Measurements from ENCODE around the gene TTYH1. TPM values are rescaled to one million over a fixed set of nuclear protein-coding genes. Genes with fewer than 3 reads are reported as not detected.

Gene TTYH1
- total RNA-seq, 1 donor from 2014 or later: 207 TPM

- peak overlapping the region; percentile 82 for H3K4me3 Mint-ChIP-seq
- peaks cover 10% of the 10 kb centered on the region for H3K4me1 Mint-ChIP-seq
- H3K9me3 Mint-ChIP-seq: no peaks in the 10 kb centered on the region
- peaks cover 11% of the 10 kb centered on the region for H3K27me3 Mint-ChIP-seq (ENCODE audit: low read depth)
- H3K27ac Mint-ChIP-seq (ENCODE audit: unreplicated experiment): no peak overlapping the region
- DNase-seq (ENCODE audit: low read depth, low spot score): no peak
- H3K36me3 Mint-ChIP-seq (ENCODE audit: low read depth): peaks cover 8% of the 10 kb centered on the region
- TF ChIP-seq, protein P1, sequence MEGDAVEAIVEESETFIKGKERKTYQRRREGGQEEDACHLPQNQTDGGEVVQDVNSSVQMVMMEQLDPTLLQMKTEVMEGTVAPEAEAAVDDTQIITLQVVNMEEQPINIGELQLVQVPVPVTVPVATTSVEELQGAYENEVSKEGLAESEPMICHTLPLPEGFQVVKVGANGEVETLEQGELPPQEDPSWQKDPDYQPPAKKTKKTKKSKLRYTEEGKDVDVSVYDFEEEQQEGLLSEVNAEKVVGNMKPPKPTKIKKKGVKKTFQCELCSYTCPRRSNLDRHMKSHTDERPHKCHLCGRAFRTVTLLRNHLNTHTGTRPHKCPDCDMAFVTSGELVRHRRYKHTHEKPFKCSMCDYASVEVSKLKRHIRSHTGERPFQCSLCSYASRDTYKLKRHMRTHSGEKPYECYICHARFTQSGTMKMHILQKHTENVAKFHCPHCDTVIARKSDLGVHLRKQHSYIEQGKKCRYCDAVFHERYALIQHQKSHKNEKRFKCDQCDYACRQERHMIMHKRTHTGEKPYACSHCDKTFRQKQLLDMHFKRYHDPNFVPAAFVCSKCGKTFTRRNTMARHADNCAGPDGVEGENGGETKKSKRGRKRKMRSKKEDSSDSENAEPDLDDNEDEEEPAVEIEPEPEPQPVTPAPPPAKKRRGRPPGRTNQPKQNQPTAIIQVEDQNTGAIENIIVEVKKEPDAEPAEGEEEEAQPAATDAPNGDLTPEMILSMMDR (conservative IDR thresholded peaks at IDR 0.05): no peak
These were observed 44.3 kb downstream of the TTYH1 start for GRCh38 chr19:54459282-54460229.

DNA sequence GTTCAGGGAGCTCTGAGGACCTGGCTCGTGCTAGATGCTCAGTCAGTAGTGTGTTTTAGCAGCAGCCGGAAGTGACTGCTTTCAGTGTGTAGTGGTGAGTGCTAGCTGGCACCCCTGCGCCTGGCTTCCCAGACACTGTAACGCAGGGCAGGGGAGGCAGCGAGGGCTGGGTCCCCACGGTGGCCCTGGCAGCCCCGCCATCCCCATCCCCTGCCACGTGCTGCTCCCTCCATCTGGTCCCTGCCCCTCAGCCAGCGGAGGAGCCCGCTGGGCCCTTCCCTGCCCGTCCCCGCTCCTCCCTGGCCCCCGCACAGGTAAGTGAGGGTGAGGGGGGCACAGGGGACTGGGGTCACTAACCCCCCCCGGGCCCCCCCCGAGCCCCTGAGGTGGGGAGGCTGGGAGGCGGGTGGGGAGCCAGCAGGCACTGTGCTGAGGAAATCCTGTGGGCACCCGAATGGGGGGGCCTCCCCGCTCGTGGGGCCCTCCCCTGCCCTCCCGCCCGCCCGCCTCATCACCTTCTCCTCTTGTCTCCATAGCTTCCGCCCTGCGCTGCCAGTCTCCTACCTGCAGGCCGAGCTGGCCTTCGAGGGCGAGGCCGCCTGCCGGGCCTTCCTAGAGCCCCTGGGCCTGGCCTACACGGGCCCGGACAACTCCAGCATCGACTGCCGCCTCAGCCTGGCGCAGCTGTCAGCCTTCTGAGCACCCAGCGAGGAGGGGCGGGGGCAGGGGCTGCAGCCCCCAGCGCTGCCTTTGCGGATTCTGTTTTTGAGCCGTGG is 45.2 kb downstream of the TTYH1 start:
- peaks cover 14% of the 10 kb centered on the region for H3K27me3 Mint-ChIP-seq (ENCODE audit: low read depth)
- peak overlapping the region; percentile 82 for H3K4me3 Mint-ChIP-seq
- TF ChIP-seq, protein P1 (conservative IDR thresholded peaks at IDR 0.05): no peak
- no peaks in the 10 kb centered on the region for H3K9me3 Mint-ChIP-seq
- H3K36me3 Mint-ChIP-seq (ENCODE audit: low read depth): peaks cover 8% of the 10 kb centered on the region
- peaks cover 10% of the 10 kb centered on the region for H3K4me1 Mint-ChIP-seq
- H3K27ac Mint-ChIP-seq (ENCODE audit: unreplicated experiment): no peak overlapping the region
- no peak for DNase-seq (ENCODE audit: low read depth, low spot score)

- no peak for DNase-seq (ENCODE audit: low read depth, low spot score)
- Mint-ChIP-seq H3K36me3 (ENCODE audit: low read depth) (peaks cover 8% of the 10 kb centered on the region), H3K9me3 (no peaks in the 10 kb centered on the region), H3K4me1 (peaks cover 10% of the 10 kb centered on the region), H3K27ac (ENCODE audit: unreplicated experiment) (no peak overlapping the region), H3K4me3 (peak overlapping the region; percentile 47), H3K27me3 (ENCODE audit: low read depth) (peaks cover 18% of the 10 kb centered on the region)
- TF ChIP-seq, protein P1 (conservative IDR thresholded peaks at IDR 0.05): no peak
These were observed 45.9 kb downstream of the TTYH1 start for GRCh38 chr19:54461210-54461609.

GRCh38 chr19:54461613-54462012 is 46.3 kb downstream of the TTYH1 start:
- peaks cover 8% of the 10 kb centered on the region for H3K36me3 Mint-ChIP-seq (ENCODE audit: low read depth)
- peak overlapping the region; percentile 47 for H3K4me3 Mint-ChIP-seq
- no peak overlapping the region for H3K27ac Mint-ChIP-seq (ENCODE audit: unreplicated experiment)
- H3K4me1 Mint-ChIP-seq: peaks cover 10% of the 10 kb centered on the region
- no peaks in the 10 kb centered on the region for H3K9me3 Mint-ChIP-seq
- no peak for DNase-seq (ENCODE audit: low read depth, low spot score)
- H3K27me3 Mint-ChIP-seq (ENCODE audit: low read depth): peaks cover 21% of the 10 kb centered on the region
- TF ChIP-seq, protein P1 (conservative IDR thresholded peaks at IDR 0.05): no peak

DNA sequence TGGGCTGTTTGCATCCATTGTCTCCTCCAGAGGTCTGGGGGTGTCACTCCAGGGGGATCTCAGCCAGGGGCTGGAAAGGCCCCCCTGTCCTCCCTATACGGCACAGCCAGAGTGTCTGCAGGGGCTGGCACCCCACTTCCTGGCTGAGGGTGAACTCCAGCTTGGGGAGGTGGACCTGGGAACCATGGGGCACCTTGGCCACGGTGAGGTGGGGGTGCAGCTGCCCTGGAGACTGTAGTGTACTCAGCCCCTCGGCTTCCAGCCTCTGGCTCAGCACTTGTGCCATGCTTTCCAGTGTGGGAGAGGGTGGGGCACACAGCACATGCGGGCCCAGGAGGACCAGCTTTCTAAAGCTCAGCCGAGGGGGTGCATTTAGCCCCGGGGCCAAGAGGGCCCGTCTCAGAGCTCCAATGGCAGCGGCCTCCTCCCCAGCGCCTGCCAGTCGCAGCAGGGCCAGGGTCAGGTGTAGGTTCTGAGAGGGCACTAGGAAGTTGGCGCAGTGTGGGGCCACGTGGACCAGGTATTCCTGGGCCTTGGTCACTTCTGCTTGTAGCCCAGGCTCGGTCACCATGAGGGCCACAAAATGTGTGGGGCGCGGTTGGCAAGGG is 46.9 kb downstream of the TTYH1 start:
- no peak for DNase-seq (ENCODE audit: low read depth, low spot score)
- Mint-ChIP-seq H3K27ac (ENCODE audit: unreplicated experiment) (no peak overlapping the region), H3K9me3 (no peaks in the 10 kb centered on the region), H3K4me1 (peaks cover 10% of the 10 kb centered on the region), H3K27me3 (ENCODE audit: low read depth) (peaks cover 21% of the 10 kb centered on the region), H3K36me3 (ENCODE audit: low read depth) (peaks cover 8% of the 10 kb centered on the region), H3K4me3 (peak overlapping the region; percentile 47)
- TF ChIP-seq, protein P1 (conservative IDR thresholded peaks at IDR 0.05): no peak

All from neural crest cell (in vitro differentiated cells).